ENCODE results near the gene SLCO3A1.
A peak's percentile ranks its signal among the peaks of the same experiment; 100 is the strongest.

GRCh38 chr15:91853948-91854638 is 585 bp downstream of the SLCO3A1 start:
- TF ChIP-seq CHD2 (IDR thresholded peaks at IDR 0.05; ENCODE audit: low read length) (no peak), TEAD4 (IDR thresholded peaks at IDR 0.05; ENCODE audit: low read depth, low read length) (no peak), POLR2A (IDR thresholded peaks at IDR 0.05; ENCODE audit: control extremely low read depth in 1 of 2, low read depth in 2 of 2, low read length in 2 of 2) (no peak), ATF2 (IDR thresholded peaks at IDR 0.05; ENCODE audit: low read length) (no peak), CHD1 (IDR thresholded peaks at IDR 0.05; ENCODE audit: low read depth, low read length) (no peak), EZH2 (IDR thresholded peaks at IDR 0.05; ENCODE audit: low read depth, low read length, severe bottlenecking) (peak; percentile 54), TAF1 (IDR thresholded peaks at IDR 0.05; ENCODE audit: low read depth, low read length) (no peak), ASH2L (IDR thresholded peaks at IDR 0.05; ENCODE audit: low read length) (peak; percentile 31), JUN (IDR thresholded peaks at IDR 0.05; ENCODE audit: low read depth, low read length) (no peak), ATF3 (IDR thresholded peaks at IDR 0.05; ENCODE audit: insufficient read depth, low read depth, low read length) (no peak), ZNF274 (IDR thresholded peaks at IDR 0.05; ENCODE audit: borderline replicate concordance, extremely low read depth, low read length) (no peak), USF2 (IDR thresholded peaks at IDR 0.05; ENCODE audit: low read length) (no peak), POLR2AphosphoS5 (IDR thresholded peaks at IDR 0.05; ENCODE audit: low read depth, low read length) (no peak)
- TF ChIP-seq, protein P1, sequence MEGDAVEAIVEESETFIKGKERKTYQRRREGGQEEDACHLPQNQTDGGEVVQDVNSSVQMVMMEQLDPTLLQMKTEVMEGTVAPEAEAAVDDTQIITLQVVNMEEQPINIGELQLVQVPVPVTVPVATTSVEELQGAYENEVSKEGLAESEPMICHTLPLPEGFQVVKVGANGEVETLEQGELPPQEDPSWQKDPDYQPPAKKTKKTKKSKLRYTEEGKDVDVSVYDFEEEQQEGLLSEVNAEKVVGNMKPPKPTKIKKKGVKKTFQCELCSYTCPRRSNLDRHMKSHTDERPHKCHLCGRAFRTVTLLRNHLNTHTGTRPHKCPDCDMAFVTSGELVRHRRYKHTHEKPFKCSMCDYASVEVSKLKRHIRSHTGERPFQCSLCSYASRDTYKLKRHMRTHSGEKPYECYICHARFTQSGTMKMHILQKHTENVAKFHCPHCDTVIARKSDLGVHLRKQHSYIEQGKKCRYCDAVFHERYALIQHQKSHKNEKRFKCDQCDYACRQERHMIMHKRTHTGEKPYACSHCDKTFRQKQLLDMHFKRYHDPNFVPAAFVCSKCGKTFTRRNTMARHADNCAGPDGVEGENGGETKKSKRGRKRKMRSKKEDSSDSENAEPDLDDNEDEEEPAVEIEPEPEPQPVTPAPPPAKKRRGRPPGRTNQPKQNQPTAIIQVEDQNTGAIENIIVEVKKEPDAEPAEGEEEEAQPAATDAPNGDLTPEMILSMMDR (IDR thresholded peaks at IDR 0.05; ENCODE audit: control extremely low read depth in 1 of 3, insufficient read depth in 1 of 3, low read depth in 1 of 3, low read length in 3 of 3), result peak in 1 of 3 experiments; percentile 23; a peak in 1 of 4 replicates
